OCI-LY7 (cell line): ENCODE measurements around the gene ZNF213.

Experiments used
- CTCF ChIP-seq: fragments of 200-600 bp; sonication (generic); conservative IDR thresholded peaks from 2 replicates; pipeline ENCODE4 v1.5.1; 2014; ENCODE audit warnings: mild to moderate bottlenecking, antibody characterized with exemption, low read length, moderate library complexity, mixed read lengths
- EZH2phosphoT487 ChIP-seq: fragments of 200-600 bp; sonication (generic); IDR thresholded peaks from 2 replicates; pipeline ENCODE4 v1.6.1; 2018; ENCODE audit warnings: low read depth, borderline replicate concordance, mild to moderate bottlenecking, mixed run types, antibody characterized with exemption, low read length, moderate library complexity, mixed read lengths

- TF ChIP-seq CTCF (no peak), EZH2phosphoT487 (no peak)
Measured at GRCh38 chr16:3150346-3151218, 15.8 kb downstream of the ZNF213 start.
